GM18499 (cell line): ENCODE data around the gene RACGAP1.

Experiments used
- ATAC-seq: cut with Tn5 transposase; IDR thresholded peaks from one replicate; pipeline ENCODE4 v1.9.1; 2021; ENCODE audit warnings: moderate number of reproducible peaks; ENCODE audit not compliant: insufficient read depth, unreplicated experiment

RACGAP1 gene, protein sequence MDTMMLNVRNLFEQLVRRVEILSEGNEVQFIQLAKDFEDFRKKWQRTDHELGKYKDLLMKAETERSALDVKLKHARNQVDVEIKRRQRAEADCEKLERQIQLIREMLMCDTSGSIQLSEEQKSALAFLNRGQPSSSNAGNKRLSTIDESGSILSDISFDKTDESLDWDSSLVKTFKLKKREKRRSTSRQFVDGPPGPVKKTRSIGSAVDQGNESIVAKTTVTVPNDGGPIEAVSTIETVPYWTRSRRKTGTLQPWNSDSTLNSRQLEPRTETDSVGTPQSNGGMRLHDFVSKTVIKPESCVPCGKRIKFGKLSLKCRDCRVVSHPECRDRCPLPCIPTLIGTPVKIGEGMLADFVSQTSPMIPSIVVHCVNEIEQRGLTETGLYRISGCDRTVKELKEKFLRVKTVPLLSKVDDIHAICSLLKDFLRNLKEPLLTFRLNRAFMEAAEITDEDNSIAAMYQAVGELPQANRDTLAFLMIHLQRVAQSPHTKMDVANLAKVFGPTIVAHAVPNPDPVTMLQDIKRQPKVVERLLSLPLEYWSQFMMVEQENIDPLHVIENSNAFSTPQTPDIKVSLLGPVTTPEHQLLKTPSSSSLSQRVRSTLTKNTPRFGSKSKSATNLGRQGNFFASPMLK

DNA sequence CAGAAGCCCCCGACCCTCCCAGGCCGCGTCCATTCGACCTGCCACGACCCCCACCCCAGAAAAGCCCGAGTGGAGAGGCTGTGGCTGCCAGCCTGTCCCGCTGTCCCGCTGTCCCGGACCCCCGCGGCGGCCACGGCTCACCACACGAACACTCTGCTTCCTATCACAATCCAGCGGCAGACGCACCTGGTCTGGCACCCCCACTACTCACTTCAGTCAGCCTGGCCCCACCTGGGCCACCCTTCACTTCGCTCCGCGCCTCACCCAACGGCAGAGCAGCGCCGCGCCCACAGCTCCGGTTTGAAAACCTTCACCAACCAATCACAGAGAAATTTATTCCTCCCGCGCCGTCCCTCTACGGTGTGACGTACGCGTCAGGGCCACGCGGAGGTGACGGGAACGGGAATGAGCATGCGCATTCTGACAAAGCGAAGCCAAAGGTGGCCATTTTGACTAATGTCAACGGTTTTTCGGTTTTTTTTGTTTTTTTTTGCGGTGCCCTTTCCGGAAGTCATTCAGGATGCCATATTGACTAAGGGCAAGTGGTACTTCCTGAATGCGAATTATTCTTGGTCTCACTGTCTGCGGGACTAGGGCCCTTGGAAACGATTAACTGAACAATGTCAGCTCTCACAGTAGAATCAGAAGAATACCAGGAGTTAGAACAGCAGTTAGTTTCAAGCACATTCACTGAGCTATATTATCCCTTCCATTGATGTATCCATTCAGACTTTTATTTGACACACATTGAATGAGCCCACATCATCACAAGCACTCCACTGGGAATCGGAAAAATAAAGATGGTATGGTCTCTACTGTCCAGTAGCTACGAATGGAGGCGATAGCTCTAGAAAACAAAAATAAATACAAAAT is at the start of gene RACGAP1:
RACGAP1 (minus strand) TSS at position 308 of the 873 bp plus-strand sequence. CDS start 8,779 bp downstream, outside the sequence.
- ATAC-seq, result peak; percentile 91

DNA sequence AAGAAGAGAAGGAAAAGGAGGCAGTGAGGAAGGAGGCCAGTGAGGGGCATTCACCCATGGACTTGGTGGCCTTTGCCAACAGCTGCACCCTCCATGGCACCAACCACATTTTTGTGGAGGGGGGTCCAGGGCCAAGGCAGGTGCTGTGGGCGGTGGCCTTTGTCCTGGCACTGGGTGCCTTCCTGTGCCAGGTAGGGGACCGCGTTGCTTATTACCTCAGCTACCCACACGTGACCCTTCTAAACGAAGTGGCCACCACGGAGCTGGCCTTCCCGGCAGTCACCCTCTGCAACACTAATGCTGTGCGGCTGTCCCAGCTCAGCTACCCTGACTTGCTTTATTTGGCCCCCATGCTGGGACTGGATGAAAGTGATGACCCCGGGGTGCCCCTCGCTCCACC is 48.4 kb upstream of the RACGAP1 start:
- no peak for ATAC-seq

DNA sequence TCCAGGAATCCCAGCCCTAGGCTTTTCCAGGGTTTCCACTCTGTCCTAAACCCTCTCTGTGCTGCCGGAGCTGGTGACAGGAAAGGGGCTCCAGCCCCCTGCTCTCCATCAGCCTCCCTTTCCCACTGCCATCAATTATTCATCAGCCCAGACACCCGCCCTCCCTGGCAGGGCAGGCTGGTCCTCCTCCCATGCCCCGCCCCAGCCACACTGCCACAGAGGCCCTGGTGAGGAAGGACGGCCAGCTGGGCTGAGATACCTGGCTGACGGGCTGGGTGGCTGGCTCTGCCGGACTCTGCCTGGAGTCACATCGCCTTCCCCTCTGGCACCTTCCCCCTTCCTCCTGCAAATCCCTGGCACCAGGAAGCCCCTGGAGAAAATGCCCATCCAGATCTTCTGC is 47.9 kb upstream of the RACGAP1 start:
- no peak for ATAC-seq

DNA sequence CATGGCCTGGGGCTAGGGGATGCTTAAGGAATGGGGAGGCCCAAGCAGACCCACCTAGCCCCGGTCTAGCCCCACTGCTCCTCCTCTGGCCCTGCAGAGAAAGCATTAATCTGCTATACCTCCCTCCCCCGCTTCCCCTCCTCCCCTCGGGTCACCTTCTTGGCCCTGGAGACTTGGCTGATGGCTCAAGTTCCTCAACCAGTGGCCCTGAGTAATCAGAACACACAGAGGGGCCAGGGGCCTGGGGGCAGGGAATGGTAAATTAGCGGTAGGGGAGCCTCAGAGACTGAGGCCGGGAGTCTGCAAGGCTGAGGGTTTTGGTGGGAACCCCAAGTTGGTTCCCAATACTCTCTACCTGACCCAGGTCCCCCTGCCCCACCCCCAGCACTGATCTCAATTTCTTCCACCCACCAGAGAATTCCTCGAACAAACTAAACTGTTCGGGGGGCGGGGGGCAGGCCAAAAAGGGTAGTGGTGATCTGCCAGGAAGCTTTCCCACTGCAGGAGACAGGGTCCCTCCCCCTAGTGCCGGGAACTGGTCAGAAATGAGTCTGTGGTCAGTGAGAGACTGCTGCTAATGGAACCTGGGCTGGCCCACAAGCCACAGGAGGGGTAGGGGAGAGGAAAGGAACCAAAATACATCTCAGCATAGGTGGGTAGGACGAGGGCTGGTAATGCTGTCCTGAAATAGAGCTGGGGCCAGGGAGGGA is 47.1 kb upstream of the RACGAP1 start:
- ATAC-seq, result no peak

DNA sequence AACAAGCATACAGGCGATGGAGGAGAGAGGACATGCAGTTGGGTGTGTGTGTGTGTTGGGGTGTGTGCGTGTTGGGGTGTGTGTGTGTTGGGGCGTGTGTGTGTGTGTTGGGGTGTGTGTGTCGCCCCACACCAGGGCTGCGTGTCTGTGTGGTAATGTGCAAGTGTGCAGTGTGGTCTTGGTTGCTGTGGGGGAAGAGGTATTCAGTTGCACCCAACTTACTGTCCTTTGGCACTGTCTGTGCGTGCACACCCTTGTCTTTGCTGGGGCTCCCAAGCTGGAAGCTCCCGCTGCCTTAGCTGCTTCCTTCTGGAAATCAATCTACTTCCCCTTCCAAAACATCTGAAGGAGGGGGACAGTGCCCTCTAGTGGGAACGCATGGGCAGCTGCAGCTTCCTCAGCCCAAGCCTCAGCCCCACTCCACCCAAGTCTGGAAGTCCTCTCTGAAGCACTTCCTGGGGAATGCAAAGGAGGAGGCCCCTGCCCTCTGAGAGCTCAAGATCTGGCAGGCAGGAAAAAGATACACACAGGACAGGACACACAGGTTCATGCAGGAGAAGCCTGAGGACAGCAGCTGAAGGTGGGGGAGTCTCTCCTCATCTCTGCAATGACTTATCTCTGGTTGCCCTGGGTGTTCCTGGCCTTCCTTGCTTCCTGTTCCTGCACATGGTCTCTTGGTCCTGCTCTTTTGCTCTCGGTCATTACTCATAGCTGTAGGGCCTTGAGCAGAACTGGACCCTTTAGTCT is 45.2 kb upstream of the RACGAP1 start:
- no peak for ATAC-seq

DNA sequence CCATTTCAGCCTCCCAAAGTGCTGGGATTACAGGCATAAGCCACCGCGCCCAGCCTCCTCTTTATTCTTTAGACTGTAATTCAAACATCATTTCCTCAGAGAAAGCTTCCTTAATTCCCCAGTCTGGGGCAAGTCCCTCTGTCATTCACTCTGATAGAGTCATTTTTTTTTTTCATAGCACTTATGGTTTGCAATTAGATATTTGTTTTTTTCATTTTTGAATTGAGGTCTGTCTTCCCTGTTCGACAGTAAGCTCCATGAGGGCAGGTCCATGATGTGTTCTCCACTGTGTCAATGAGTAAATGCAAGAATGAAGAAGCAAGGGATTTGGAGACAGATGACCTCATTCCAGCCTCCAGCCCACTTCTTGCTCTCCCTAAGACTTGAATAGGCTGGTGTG is 44.2 kb upstream of the RACGAP1 start:
- ATAC-seq, result no peak

DNA sequence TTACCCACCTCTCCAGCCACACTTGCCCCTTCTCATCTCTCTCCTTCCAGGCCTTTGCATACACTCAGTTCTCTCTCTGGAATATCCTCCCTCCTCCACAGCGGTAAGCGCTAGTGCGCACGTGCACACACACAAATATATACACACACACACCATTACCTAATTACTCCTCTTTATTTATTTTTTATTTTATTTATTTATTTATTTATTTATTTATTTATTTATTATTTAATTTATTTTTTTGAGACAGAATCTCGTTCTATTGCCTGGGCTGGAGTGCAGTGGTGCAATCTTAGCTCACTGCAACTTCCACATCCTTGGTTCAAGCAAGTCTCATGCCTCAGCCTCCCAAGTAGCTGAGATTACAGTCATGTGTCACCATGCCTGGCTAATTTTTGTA is 43.8 kb upstream of the RACGAP1 start:
- ATAC-seq, result no peak

DNA sequence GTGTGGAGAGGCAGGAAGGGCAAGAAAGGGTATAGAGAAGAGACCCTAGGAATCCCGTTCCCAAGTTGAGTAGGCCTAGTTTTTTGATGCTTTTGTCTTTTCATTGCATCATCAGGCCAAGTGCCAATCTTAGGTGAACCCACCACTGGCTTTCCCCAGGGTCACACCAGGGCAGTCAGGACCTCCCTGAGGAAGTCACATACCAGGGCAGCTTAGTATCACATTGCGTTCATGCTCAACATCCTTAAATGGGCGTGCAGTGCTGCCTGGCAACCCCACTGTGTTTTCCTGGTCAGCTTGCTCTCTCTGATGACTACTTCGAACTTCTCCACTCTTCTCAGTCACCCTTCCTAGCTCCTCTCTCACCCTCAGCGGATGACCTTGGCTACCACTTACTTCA is 41.1 kb upstream of the RACGAP1 start:
- ATAC-seq, result no peak

DNA sequence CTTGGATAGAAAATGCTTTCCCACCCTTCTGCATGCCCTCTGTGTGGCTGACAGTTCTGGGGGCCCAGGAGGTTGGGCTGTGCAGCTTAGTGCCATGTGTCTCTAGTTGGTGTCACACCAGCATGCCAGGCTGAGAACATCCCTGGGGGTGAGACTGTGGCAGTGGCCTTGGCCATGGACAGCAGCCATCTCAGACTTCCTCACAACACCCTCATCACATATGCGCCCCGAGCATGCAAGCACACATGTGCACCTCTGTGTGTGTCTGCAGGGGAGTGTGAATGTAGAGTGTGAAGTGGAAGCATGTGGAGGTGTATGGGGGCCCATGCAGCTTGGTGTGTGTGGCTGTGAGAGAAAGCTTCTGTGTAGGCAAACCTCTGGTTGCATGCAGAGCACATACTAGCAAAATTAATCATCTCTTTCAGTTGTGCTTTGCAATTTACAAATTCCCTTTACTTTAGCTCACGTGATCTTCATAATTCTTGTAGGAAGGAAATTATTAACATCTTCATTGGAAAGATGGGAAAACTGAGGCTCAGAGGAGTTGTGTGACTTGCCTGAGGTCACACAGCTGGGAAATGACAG is 40.5 kb upstream of the RACGAP1 start:
- no peak for ATAC-seq

DNA sequence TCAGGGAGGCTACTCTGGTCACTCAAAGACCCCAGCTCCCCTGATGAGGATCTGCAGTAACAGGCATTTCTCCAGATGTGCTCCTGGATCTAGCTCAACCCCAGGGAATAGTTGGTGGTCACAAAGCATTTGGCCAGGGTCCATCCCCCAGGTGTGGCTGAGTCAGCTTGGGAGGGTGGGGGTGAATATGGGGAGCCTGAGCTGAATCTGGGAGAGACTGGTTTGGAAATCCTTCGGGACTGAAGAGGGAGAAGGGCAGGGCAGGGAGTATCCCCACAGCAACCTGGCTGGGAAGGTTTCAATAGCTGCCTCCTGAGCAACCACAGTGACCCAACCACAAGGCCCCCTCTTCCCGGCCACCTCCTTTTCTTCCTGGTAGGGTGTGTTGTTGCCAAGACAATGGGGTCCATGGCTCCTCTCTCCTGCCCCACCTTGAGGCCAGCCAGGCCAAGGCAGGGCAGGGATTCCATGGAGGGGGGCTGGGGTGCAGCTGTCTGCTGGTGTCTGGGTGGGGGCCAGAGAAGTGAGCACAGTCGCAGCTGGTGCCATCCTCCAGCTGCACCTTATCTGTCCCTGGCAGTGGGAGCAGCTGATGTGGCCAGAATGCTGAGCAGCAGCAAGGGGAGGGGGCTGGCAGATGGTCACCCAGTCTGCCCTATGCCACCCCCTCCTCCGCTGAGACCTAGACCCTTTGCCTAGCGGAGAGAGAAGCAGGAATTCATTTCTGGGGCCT is 37.6 kb upstream of the RACGAP1 start:
- no peak for ATAC-seq

DNA sequence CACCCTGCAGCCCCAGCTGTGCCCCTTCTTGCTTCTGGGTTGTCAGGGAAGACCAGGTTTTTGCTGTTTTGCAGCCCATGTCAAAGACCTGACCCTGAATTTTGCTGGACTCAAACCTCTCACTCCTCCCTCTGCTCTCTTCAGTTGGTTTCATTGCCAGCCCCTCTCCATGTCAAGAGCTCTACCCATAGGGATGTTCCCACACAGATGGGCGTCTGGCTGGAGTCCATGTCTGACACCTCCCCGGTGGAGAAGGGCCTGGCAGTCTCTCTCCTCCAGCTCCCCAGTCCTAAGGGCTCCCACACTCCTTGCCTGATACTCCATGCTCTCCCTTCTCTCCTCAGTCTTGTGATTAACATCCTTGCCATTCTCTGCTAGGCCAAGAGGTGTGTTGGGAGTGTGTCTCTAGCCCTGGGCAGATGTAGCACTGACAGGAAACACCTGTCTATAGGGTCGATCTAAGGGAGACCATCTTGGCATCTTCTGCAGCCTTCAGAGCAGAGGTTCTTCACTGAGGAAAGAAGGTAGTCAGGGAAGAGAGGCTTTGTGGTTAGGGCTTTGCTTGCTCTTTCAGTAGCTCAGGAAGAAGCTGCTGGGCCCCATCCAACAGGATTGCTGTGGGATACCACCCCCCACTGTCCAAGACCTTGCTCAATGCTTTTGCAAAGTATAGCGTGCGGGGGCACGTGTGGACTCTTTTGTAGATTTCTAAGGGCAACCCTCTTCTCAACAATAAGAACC is 36.8 kb upstream of the RACGAP1 start:
- ATAC-seq, result no peak

DNA sequence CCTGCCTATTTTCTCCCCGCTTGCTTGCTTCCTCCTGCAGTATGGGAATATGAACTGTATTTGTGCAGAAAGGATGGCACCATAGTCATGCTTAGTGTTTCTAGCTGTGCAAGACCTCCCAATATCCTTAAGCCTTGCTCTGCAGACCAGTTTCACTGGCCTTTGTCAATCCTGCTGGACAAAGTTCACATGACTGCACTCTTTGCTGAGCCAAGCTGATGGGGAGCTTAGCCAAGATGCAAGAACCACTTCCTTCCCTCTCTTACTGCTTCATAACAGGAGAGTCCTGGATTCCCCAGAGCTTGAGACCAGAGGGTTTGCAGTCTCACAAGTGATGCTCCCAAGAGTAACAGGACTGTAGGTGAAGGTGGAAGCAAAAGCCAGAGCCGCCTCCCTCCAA is 35.9 kb upstream of the RACGAP1 start:
- no peak for ATAC-seq

DNA sequence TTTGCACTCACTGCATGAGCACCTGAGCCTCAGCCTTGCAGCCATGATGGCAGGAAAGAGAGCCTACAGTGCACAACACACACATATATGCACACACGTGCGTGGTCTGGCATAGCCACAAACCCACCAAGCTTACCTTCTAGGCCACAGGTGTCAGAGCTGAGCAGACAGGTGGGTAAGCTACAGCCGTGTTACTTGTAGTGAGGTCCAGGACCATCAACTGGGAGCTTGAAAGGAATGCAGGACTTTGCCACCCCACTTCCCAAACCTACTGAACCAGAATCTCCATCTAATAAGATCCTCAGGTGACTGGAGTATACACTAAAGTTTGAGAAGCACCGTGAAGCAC is 34.8 kb upstream of the RACGAP1 start:
- ATAC-seq, result no peak

DNA sequence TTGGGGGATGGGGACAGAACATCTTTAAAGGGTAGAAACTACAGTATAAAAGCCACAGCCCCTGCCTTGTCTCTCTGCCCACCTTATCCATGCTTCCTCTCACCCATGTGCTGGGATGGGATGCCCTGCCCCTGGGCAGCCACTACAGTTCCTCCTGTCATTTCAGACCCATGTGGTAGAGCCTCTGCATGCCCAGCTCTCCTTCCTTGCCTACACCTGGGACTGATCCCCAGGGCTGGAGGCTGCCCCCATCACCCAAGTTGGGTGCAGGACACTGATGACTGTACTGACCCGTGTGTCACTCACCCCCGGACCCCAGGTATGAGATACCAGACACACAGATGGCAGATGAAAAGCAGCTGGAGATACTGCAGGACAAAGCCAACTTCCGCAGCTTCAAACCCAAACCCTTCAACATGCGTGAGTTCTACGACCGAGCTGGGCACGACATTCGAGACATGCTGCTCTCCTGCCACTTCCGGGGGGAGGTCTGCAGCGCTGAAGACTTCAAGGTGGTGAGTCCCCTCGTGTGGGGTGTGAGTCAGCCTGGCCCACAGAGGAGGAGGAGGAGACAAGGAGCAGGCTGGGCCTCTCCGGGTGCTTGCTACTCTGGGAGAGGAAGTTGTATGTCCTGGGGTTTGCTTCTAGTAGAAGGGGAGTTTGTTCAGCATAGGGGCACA is 34.3 kb upstream of the RACGAP1 start:
- ATAC-seq, result no peak

DNA sequence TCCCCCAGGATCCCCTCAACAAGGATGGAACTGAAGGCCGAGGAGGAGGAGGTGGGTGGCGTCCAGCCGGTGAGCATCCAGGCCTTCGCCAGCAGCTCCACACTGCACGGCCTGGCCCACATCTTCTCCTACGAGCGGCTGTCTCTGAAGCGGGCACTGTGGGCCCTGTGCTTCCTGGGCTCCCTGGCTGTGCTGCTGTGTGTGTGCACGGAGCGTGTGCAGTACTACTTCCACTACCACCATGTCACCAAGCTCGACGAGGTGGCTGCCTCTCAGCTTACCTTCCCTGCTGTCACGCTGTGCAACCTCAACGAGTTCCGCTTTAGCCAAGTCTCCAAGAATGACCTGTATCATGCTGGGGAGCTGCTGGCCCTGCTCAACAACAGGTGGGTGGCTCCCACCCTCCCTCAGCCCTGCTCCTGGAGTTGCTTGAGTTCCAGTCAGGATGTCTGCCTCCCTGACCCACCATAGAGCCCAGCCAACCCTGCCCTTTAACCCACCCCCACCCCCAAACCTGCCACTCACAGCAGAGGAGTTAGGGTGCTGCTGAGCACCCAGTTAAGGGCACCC is 33.5 kb upstream of the RACGAP1 start:
- ATAC-seq, result no peak

DNA sequence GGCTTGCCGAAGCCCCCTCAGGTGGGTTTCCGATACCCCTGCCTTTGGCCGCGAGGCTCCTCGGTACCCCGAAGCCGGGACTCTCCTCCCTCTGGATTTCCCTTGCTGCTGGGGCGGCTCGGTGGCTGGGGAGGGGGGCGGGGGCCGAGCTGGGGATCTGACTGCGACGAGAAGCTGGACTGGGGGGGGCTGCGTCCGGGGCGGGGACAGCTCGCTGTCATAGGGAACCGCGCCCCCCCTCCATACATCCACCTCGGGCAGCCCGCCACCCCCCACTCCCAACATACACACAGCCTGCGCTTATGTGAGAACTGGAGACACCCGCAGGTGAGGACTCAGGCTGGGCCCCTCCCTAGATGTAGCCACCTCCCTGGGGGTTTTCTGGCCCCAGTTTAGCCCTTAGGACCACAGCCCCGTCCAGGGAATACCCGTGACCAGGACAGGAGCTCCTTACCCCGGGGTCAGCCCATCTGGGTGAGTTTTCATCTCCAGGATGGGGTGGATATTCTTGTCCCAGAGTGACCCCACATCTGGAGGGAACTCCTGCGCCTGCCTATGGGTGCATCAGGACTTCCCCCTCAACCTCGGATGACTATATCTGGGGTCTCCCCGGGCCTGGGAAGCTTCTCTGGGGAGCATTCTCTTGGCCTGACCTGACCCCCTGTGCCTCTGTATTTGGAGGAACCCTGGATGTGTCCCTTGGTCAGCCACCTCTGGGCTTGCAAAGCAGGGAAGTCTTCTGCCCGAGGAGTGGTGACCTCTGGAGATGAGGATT is 32.8 kb upstream of the RACGAP1 start:
- no peak for ATAC-seq
